Measurements from ENCODE around the gene MYOCOS.

The MYOCOS gene

DNA sequence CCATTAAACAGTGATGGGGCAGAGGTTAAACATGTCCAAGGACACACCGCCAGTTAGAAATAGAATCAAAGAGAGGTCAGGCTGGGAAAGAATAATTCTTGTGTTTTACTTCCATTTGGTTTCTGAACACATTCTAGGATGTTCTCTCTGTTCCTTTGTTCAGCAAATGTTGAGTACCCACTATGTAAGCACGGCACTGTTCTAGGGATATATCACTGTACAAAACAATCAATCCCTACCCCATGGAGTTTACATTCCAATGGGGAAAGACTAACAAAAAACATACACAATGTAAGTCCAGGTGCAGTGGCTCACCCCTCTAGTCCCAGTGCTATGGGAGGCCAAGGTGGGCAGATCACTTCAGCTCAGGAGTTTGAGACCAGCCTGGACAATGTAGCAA, 6.2 kb downstream of the MYOCOS start:
- TF ChIP-seq, protein P1, sequence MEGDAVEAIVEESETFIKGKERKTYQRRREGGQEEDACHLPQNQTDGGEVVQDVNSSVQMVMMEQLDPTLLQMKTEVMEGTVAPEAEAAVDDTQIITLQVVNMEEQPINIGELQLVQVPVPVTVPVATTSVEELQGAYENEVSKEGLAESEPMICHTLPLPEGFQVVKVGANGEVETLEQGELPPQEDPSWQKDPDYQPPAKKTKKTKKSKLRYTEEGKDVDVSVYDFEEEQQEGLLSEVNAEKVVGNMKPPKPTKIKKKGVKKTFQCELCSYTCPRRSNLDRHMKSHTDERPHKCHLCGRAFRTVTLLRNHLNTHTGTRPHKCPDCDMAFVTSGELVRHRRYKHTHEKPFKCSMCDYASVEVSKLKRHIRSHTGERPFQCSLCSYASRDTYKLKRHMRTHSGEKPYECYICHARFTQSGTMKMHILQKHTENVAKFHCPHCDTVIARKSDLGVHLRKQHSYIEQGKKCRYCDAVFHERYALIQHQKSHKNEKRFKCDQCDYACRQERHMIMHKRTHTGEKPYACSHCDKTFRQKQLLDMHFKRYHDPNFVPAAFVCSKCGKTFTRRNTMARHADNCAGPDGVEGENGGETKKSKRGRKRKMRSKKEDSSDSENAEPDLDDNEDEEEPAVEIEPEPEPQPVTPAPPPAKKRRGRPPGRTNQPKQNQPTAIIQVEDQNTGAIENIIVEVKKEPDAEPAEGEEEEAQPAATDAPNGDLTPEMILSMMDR (IDR thresholded peaks at IDR 0.05; ENCODE audit: low read depth, low read length, missing control alignments) = no peak
- no peak overlapping the region for H3K27ac ChIP-seq
- no peaks in the 10 kb centered on the region for H3K27me3 ChIP-seq (replicated peaks)
- DNase-seq = no peak
- in situ Hi-C loops (cut with HindIII; ENCODE audit: low pct_ligation_motif_present, low sequenced_read_pairs) = no loop called here
- H3K36me3 ChIP-seq (replicated peaks) = no peaks in the 10 kb centered on the region
- no peak overlapping the region for H3K4me3 ChIP-seq (ENCODE audit: low read depth, low read length)

DNA sequence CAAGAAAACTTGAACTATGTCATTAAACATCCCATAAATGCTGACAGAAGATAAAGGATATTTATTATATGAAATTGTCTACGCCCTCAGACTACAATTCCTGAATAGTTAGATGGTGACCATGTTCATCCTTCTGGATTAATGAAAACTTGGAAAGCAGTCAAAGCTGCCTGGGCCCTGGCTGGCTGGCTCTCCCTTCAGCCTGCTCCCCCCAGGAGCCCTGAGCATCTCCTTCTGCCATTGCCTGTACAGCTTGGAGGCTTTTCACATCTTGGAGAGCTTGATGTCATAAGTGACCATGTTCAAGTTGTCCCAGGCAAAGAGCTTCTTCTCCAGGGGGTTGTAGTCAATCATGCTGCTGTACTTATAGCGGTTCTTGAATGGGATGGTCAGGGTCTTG, 13.6 kb downstream of the MYOCOS start:
- H3K27ac ChIP-seq = no peak overlapping the region
- no peak overlapping the region for H3K4me3 ChIP-seq (ENCODE audit: low read depth, low read length)
- TF ChIP-seq, protein P1 (IDR thresholded peaks at IDR 0.05; ENCODE audit: low read depth, low read length, missing control alignments) = no peak
- no peaks in the 10 kb centered on the region for H3K36me3 ChIP-seq (replicated peaks)
- in situ Hi-C loops (cut with HindIII; ENCODE audit: low pct_ligation_motif_present, low sequenced_read_pairs) = no loop called here
- no peak for DNase-seq
- H3K27me3 ChIP-seq (replicated peaks) = no peaks in the 10 kb centered on the region

DNA sequence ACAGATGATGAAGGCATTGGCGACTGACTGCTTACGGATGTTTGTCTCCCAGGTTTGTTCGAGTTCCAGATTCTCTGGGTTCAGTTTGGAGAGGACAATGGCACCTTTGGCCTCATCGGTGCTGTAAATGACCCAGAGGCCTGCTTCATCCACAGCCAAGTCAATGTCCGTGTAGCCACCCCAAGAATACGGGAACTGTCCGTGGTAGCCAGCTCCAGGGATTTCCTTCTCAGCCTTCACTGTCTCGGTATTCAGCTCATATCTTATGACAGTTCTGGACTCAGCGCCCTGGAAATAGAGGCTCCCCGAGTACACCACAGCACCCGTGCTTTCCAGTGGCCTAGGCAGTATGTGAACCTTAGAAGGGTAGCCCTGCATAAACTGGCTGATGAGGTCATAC, 14.1 kb downstream of the MYOCOS start:
- Histone ChIP-seq H3K27ac (no peak overlapping the region), H3K27me3 (replicated peaks) (no peaks in the 10 kb centered on the region), H3K36me3 (replicated peaks) (no peaks in the 10 kb centered on the region), H3K4me3 (ENCODE audit: low read depth, low read length) (no peak overlapping the region)
- in situ Hi-C loops (cut with HindIII; ENCODE audit: low pct_ligation_motif_present, low sequenced_read_pairs) = no loop called here
- DNase-seq = no peak
- TF ChIP-seq, protein P1 (IDR thresholded peaks at IDR 0.05; ENCODE audit: low read depth, low read length, missing control alignments) = no peak

DNA sequence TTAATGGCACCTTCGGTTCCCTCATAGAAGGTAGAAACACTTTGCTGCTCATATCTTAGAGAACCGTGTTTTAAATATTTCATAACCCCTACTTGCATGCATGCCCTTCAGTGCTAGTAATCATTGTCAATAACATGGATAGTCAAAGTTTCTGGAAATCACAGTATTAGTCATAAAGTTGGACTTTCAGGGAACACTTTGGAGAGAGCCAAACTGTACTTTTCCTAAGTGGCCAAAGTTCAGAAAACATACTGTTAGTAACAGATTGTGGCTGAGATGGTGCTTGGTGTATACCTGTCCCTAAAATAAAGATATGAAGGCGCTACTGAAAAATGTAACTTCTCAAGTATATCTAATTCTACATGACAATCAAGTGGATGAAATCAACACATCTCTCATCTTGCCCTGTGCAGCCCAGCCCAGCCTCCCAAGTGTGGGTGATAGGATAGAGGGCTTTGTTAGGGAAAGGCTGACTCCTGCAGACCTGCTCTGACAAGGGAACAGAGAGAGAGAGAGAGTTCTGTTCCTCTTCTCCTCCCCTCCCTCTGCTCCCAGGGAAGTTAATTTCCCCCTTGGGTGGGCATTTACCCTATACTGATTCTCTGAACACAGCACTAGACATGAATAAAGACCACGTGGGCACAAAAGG, 16.0 kb downstream of the MYOCOS start:
- no peak for DNase-seq
- in situ Hi-C loops (cut with HindIII; ENCODE audit: low pct_ligation_motif_present, low sequenced_read_pairs) = no loop called here

DNA sequence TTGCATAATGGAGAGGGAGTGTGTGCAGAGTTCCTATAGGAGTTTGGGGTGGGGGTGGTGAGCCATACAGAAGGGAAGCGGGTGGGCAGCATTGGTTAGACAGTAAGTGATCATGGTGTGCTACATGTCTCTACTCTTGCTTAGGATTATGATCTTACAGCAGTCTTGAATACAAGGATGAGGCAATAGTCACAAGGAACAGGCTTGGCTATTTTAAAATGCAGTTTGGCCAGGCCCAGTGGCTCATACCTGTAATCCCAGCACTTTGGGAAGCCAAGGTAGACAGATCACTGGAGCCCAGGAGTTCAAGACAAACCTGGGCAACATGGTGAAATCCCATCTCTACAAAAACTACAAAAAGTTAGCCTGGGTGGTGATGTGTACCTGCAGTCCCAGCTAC, 18.2 kb downstream of the MYOCOS start:
- H3K4me3 ChIP-seq (ENCODE audit: low read depth, low read length) = no peak overlapping the region
- no peak overlapping the region for H3K27ac ChIP-seq
- H3K27me3 ChIP-seq (replicated peaks) = no peaks in the 10 kb centered on the region
- DNase-seq = no peak
- H3K36me3 ChIP-seq (replicated peaks) = no peaks in the 10 kb centered on the region
- in situ Hi-C loops (cut with HindIII; ENCODE audit: low pct_ligation_motif_present, low sequenced_read_pairs) = no loop called here
- TF ChIP-seq, protein P1 (IDR thresholded peaks at IDR 0.05; ENCODE audit: low read depth, low read length, missing control alignments) = no peak

More for the DNA sequence above, 16.0 kb downstream of the MYOCOS start:
- Histone ChIP-seq H3K4me3 (ENCODE audit: low read depth, low read length) (no peak overlapping the region), H3K36me3 (replicated peaks) (no peaks in the 10 kb centered on the region), H3K27me3 (replicated peaks) (no peaks in the 10 kb centered on the region), H3K27ac (no peak overlapping the region)
- TF ChIP-seq, protein P1 (IDR thresholded peaks at IDR 0.05; ENCODE audit: low read depth, low read length, missing control alignments) = no peak

Measured in brain microvascular endothelial cell (primary cell).